HepG2 (cell line): ENCODE data around the gene PRRC2A. TPM values are rescaled to one million over a fixed set of nuclear protein-coding genes. Genes with fewer than 3 reads are reported as not detected.

Experiments
- ATF3 ChIP-seq: sonication (generic); formaldehyde crosslinking; IDR thresholded peaks from 2 replicates; pipeline ENCODE4 v1.4.0; 2020; ENCODE audit warnings: missing genetic modification reagents
- FOXP1 ChIP-seq, 2 experiments: fragments of 450-650 bp in 1 of 2; IDR thresholded peaks; 2 replicates each; pipeline ENCODE4 v1.6.1; 2017 to 2018; ENCODE audit warnings: antibody characterized with exemption in 1 of 2
- GABPA ChIP-seq, 2 experiments: IDR thresholded peaks; 2 replicates each; pipeline ENCODE4 v1.6.1; 2011 to 2016; ENCODE audit warnings: low read depth in 2 of 2, low read length in 1 of 2, missing biosample characterization in 1 of 2, missing genetic modification characterization in 1 of 2
- GRHL1 ChIP-seq: sonication (generic); formaldehyde crosslinking; conservative IDR thresholded peaks from 2 replicates; pipeline ENCODE4 v1.8.0; 2022; ENCODE audit warnings: missing genetic modification reagents
- GZF1 ChIP-seq: sonication (generic); formaldehyde crosslinking; IDR thresholded peaks from 2 replicates; pipeline ENCODE4 v1.5.1; 2020; ENCODE audit warnings: mild to moderate bottlenecking, missing genetic modification reagents
- IRF9 ChIP-seq: sonication (generic); formaldehyde crosslinking; IDR thresholded peaks from 2 replicates; pipeline ENCODE4 v1.8.0; 2022; ENCODE audit warnings: missing genetic modification reagents, mild to moderate bottlenecking, borderline replicate concordance
- MBNL3 ChIP-seq: fragments of 250-450 bp; sonication (Bioruptor Pico); conservative IDR thresholded peaks from 2 replicates; pipeline ENCODE4 v1.8.0; 2022; ENCODE audit warnings: mild to moderate bottlenecking, inconsistent platforms
- MED1 ChIP-seq: sonication (generic); formaldehyde crosslinking; IDR thresholded peaks from 2 replicates; pipeline ENCODE4 v1.4.0; 2020; ENCODE audit warnings: missing genetic modification reagents
- MED8 ChIP-seq: sonication (generic); formaldehyde crosslinking; IDR thresholded peaks from 2 replicates; pipeline ENCODE4 v1.8.1; 2023; ENCODE audit warnings: mild to moderate bottlenecking, missing genetic modification reagents; ENCODE audit not compliant: insufficient replicate concordance
- POLR2AphosphoS2 ChIP-seq: IDR thresholded peaks from 2 replicates; pipeline ENCODE4 v1.6.1; 2011; ENCODE audit warnings: low read depth, low read length, improper control_type of control experiment
- PRPF4 ChIP-seq: fragments of 200-400 bp; formaldehyde crosslinking; IDR thresholded peaks from 2 replicates; pipeline ENCODE4 v1.6.1; 2016; ENCODE audit warnings: low read length, low read depth; ENCODE audit not compliant: poor library complexity, severe bottlenecking
- RCOR2 ChIP-seq: IDR thresholded peaks from 2 replicates; pipeline ENCODE4 v1.6.1; 2016; ENCODE audit warnings: missing biosample characterization, missing genetic modification reagents
- REST ChIP-seq, 2 experiments: IDR thresholded peaks; 2 replicates each; pipeline ENCODE4 v1.6.1; 2011 to 2012; ENCODE audit warnings: low read length in 2 of 2, borderline replicate concordance in 1 of 2, low read depth in 1 of 2, mild to moderate bottlenecking in 1 of 2, moderate library complexity in 1 of 2
- RXRA ChIP-seq: sonication (generic); formaldehyde crosslinking; IDR thresholded peaks from 2 replicates; pipeline ENCODE4 v1.5.1; 2020; ENCODE audit warnings: missing genetic modification reagents
- SNAPC2 ChIP-seq: sonication (generic); formaldehyde crosslinking; IDR thresholded peaks from 2 replicates; pipeline ENCODE4 v1.8.1; 2022; ENCODE audit warnings: mild to moderate bottlenecking, missing genetic modification reagents
- ZNF180 ChIP-seq: sonication (generic); formaldehyde crosslinking; IDR thresholded peaks from 2 replicates; pipeline ENCODE4 v1.4.0; 2020; ENCODE audit warnings: low read depth, missing genetic modification reagents, borderline replicate concordance
- ZNF549 ChIP-seq: sonication (generic); formaldehyde crosslinking; IDR thresholded peaks from 2 replicates; pipeline ENCODE4 v1.5.0; 2020; ENCODE audit warnings: missing genetic modification reagents
- ZNF639 ChIP-seq: conservative IDR thresholded peaks from 2 replicates; pipeline ENCODE4 v1.6.1; 2018; ENCODE audit warnings: missing genetic modification reagents
- ZNF674 ChIP-seq: sonication (generic); formaldehyde crosslinking; IDR thresholded peaks from 2 replicates; pipeline ENCODE4 v1.5.0; 2020; ENCODE audit warnings: low read depth, mild to moderate bottlenecking, missing genetic modification reagents
- polyA plus RNA-seq, 8 experiments: library from polyadenylated mRNA; depleted of rRNA in 3 of 8; stranded (reverse) in 7 of 8; unstranded in 1 of 8; fragments of >200 nt; fragmentation: Illumina TruSeq in 4 of 8; extraction: Trizol in 4 of 8; gene quantifications; 2 replicates each; pipeline versions ENCODE4 v1.2.1 to v1.2.3, GENCODE V29; 2011 to 2016; ENCODE audit warnings: low read depth in 4 of 8, missing spikeins in 1 of 8, mixed read lengths in 1 of 8; ENCODE audit not compliant: insufficient read depth in 1 of 8
- total RNA-seq, 5 experiments: library from RNA; depleted of rRNA; stranded (reverse); fragments of >200 nt; fragmentation: Illumina TruSeq; extraction: Trizol; gene quantifications; 2 replicates each; pipeline ENCODE4 v1.2.3, GENCODE V29; 2016; ENCODE audit warnings: low read depth in 1 of 5
- TF ChIP-seq, protein P1 (sequence below): IDR thresholded peaks from 2 replicates; pipeline ENCODE4 v1.6.1; 2016

Gene PRRC2A
- total and polyA plus RNA-seq, 2 of the 13 experiments (the other 11 are each of a cell fraction or from before 2014, with no cell fraction given): 38.9 to 47.4 TPM

DNA sequence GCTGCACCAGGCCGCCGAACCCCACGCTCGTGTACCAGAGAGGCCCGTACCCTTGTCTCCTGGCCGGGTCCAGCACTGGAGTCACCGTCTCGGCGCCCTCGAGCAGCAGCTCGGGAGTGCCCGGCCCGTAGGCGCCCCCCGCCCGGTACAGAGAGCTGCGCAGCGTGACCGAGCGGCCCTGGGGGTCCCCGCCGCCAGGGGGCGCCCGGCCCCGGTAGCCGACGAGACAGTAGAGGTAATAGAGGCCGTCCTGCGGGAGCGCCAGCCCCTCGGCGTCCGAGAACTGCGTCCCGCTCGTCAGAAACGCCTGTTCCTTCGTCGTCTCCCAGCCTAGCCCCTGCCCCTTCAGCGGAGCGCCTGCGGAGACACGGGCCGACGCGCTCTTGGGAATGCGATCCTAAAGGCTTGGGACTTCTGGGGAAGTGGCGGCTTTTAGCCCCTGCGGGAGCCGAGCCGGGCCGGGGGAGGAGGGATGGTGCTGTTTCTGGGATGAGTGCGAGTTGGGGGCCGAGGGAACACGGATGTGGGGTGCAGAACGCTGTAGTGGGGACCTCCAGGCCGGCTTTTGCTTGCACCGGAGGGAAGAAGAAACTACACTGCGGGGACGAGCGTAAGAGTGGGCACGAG lies 39.6 kb upstream of the PRRC2A start (continued):
- TF ChIP-seq REST (IDR thresholded peaks at IDR 0.05; ENCODE audit: borderline replicate concordance in 1 of 2, low read depth in 1 of 2, low read length in 2 of 2): no peak
- no peak for TF ChIP-seq ZNF180 (CRISPR knock-in tag)
- no peak for TF ChIP-seq ZNF674 (CRISPR knock-in tag)
- TF ChIP-seq GABPA (IDR thresholded peaks at IDR 0.05; ENCODE audit: low read depth, low read length): no peak
- TF ChIP-seq GABPA (CRISPR knock-in tag; IDR thresholded peaks at IDR 0.05; ENCODE audit: low read depth): no peak
- no peak for TF ChIP-seq ZNF549 (CRISPR knock-in tag)
- 0 out of 2 replicates have a peak, but pooled peaks have one; percentile 26 for TF ChIP-seq GZF1 (CRISPR knock-in tag)
- peak; percentile 36; the same call in 1 of the 2 replicates for TF ChIP-seq MED1 (CRISPR knock-in tag)
- no peak for TF ChIP-seq MBNL3 (CRISPR knock-in tag)
- no peak for TF ChIP-seq FOXP1 (IDR thresholded peaks at IDR 0.05)
- no peak for TF ChIP-seq FOXP1 (CRISPR knock-in tag; IDR thresholded peaks at IDR 0.05)
- peak; percentile 13; the same call in 1 of the 2 replicates for TF ChIP-seq ATF3 (CRISPR knock-in tag)
- peak; percentile 30; the same call in 1 of the 2 replicates for TF ChIP-seq IRF9 (CRISPR knock-in tag)
- TF ChIP-seq ZNF639 (CRISPR knock-in tag): no peak
- no peak for TF ChIP-seq POLR2AphosphoS2
- TF ChIP-seq RCOR2: no peak
- TF ChIP-seq, protein P1, sequence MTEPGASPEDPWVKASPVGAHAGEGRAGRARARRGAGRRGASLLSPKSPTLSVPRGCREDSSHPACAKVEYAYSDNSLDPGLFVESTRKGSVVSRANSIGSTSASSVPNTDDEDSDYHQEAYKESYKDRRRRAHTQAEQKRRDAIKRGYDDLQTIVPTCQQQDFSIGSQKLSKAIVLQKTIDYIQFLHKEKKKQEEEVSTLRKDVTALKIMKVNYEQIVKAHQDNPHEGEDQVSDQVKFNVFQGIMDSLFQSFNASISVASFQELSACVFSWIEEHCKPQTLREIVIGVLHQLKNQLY: peak; percentile 48; the same call in 1 of the 2 replicates
- no peak for TF ChIP-seq GRHL1 (CRISPR knock-in tag)
- peak; percentile 90 for TF ChIP-seq SNAPC2 (CRISPR knock-in tag)
- TF ChIP-seq RXRA (CRISPR knock-in tag): peak; percentile 47; the same call in 1 of the 2 replicates
- no peak for TF ChIP-seq PRPF4
- TF ChIP-seq MED8 (CRISPR knock-in tag): peak; percentile 50
